Breast epithelium (tissue), 4 donors: ENCODE measurements around the gene CACNA1B. TPM values are rescaled to one million over a fixed set of nuclear protein-coding genes. Genes with fewer than 3 reads are reported as not detected.

Experiments used
- DNase-seq, 2 donors: peaks; one replicate each; pipeline ENCODE4 v3.0.0-alpha.2; 2019; ENCODE audit warnings: low spot score in 2 of 2
- H3K27ac ChIP-seq, 2 donors: fragments of 200-600 bp; sonication (generic) in 1 of 2; one replicate each; pipeline ENCODE4 v1.5.1; 2016 to 2019; ENCODE audit warnings: mild to moderate bottlenecking in 1 of 2
- H3K27me3 ChIP-seq, 2 donors: fragments of 200-600 bp; sonication (generic) in 1 of 2; one replicate each; pipeline versions ENCODE4 v1.5.1 to v1.6.0; 2017 to 2019; ENCODE audit warnings: control low read depth in 1 of 2, mild to moderate bottlenecking in 1 of 2
- H3K36me3 ChIP-seq: fragments of 200-600 bp; one replicate; pipeline ENCODE4 v1.5.1; 2019
- H3K4me1 ChIP-seq, 2 donors: fragments of 200-600 bp; sonication (generic); one replicate each; pipeline ENCODE4 v1.5.1; 2016 to 2019; ENCODE audit warnings: control low read depth in 1 of 2
- H3K4me3 ChIP-seq, 3 donors: fragments of 200-600 bp; sonication (generic); 1 replicate in 2 of 3; 2 replicates in 1 of 3; pipeline ENCODE4 v1.5.1; 2016 to 2019; ENCODE audit warnings: mild to moderate bottlenecking in 3 of 3, moderate library complexity in 2 of 3
- H3K9me3 ChIP-seq, 2 donors: fragments of 200-600 bp; sonication (generic) in 1 of 2; one replicate each; pipeline ENCODE4 v1.5.1; 2016 to 2019; ENCODE audit warnings: control low read depth in 1 of 2
- CTCF ChIP-seq, 3 donors: fragments of 450-650 bp; IDR thresholded peaks; one replicate each; pipeline ENCODE4 v1.5.1; 2016 to 2017; ENCODE audit warnings: antibody characterized with exemption in 3 of 3, mild to moderate bottlenecking in 3 of 3, moderate library complexity in 3 of 3
- POLR2A ChIP-seq: fragments of 450-650 bp; IDR thresholded peaks from one replicate; pipeline ENCODE4 v1.6.1; 2016; ENCODE audit warnings: antibody characterized with exemption, mild to moderate bottlenecking, moderate library complexity
- POLR2AphosphoS5 ChIP-seq, 3 donors: sonication (generic); formaldehyde crosslinking; IDR thresholded peaks; one replicate each; pipeline ENCODE4 v1.6.1; 2017; ENCODE audit warnings: antibody characterized with exemption in 3 of 3
- intact Hi-C: fragments of 100-400 bp; cut with DNase I; formaldehyde crosslinking; loops from one replicate; pipeline ENCODE4 v1.15.1; 2023; ENCODE audit warnings: low total_unique reads
- total RNA-seq, 3 donors: library from RNA; depleted of rRNA; stranded (reverse); fragments of >200 nt; gene quantifications; one replicate each; pipeline ENCODE4 v1.1.0, GENCODE V29; 2016

CACNA1B gene
- total RNA-seq, 3 donors from 2014 or later = under 0.01 TPM; not detected in 2

GRCh38 chr9:137924169-137924568 is 46.6 kb downstream of the CACNA1B start:
- TF ChIP-seq POLR2A = no peak
- TF ChIP-seq CTCF (IDR thresholded peaks at IDR 0.05) = no peak
- no peak for TF ChIP-seq POLR2AphosphoS5 (IDR thresholded peaks at IDR 0.05)
- H3K36me3 ChIP-seq = no peaks in the 10 kb centered on the region
- H3K4me3 ChIP-seq = no peak overlapping the region
- DNase-seq = no peak
- no peak overlapping the region for H3K27ac ChIP-seq
- peaks cover 3 to 12% of the 10 kb centered on the region in 2 donors for H3K9me3 ChIP-seq
- H3K4me1 ChIP-seq = no peaks in the 10 kb centered on the region
- intact Hi-C loops = no loop called here
- no peaks in the 10 kb centered on the region for H3K27me3 ChIP-seq

- Histone ChIP-seq H3K27me3 (no peaks in the 10 kb centered on the region), H3K27ac (no peak overlapping the region), H3K4me3 (no peak overlapping the region), H3K4me1 (no peaks in the 10 kb centered on the region), H3K9me3 (peaks cover 3 to 12% of the 10 kb centered on the region in 2 donors), H3K36me3 (no peaks in the 10 kb centered on the region)
- no peak for DNase-seq
- no peak for TF ChIP-seq CTCF (IDR thresholded peaks at IDR 0.05)
- intact Hi-C loops = no loop called here
Measured at GRCh38 chr9:137924761-137925369, 47.3 kb downstream of the CACNA1B start.

GRCh38 chr9:137943655-137944054 is 66.1 kb downstream of the CACNA1B start:
- intact Hi-C loops = no loop called here
- TF ChIP-seq POLR2AphosphoS5 (IDR thresholded peaks at IDR 0.05) (no peak), POLR2A (no peak), CTCF (IDR thresholded peaks at IDR 0.05) (no peak)
- Histone ChIP-seq H3K27ac (no peak overlapping the region), H3K4me1 (no peaks in the 10 kb centered on the region), H3K27me3 (no peaks in the 10 kb centered on the region), H3K4me3 (no peak overlapping the region), H3K9me3 (peaks cover 4 to 42% of the 10 kb centered on the region in 2 donors), H3K36me3 (no peaks in the 10 kb centered on the region)
- no peak for DNase-seq

GRCh38 chr9:137945581-137945980 is 68.0 kb downstream of the CACNA1B start:
- Histone ChIP-seq H3K36me3 (no peaks in the 10 kb centered on the region), H3K27ac (no peak overlapping the region), H3K27me3 (no peaks in the 10 kb centered on the region), H3K4me3 (no peak overlapping the region), H3K9me3 (peaks cover 4 to 39% of the 10 kb centered on the region in 2 donors), H3K4me1 (no peaks in the 10 kb centered on the region)
- TF ChIP-seq POLR2A = no peak
- TF ChIP-seq CTCF (IDR thresholded peaks at IDR 0.05) = no peak
- no peak for TF ChIP-seq POLR2AphosphoS5 (IDR thresholded peaks at IDR 0.05)
- no peak for DNase-seq
- intact Hi-C loops = no loop called here

GRCh38 chr9:137946993-137947392 is 69.4 kb downstream of the CACNA1B start:
- no peaks in the 10 kb centered on the region for H3K27me3 ChIP-seq
- H3K4me3 ChIP-seq = no peak overlapping the region
- H3K4me1 ChIP-seq = no peaks in the 10 kb centered on the region
- peaks cover 4 to 39% of the 10 kb centered on the region in 2 donors for H3K9me3 ChIP-seq
- no peak overlapping the region for H3K27ac ChIP-seq
- no peak for DNase-seq
- intact Hi-C loops = no loop called here
- no peaks in the 10 kb centered on the region for H3K36me3 ChIP-seq
- TF ChIP-seq POLR2AphosphoS5 (IDR thresholded peaks at IDR 0.05) (no peak), POLR2A (no peak), CTCF (IDR thresholded peaks at IDR 0.05) (no peak)
